ENCODE results near the gene GARRE1. TPM values are rescaled to one million over a fixed set of nuclear protein-coding genes. Genes with fewer than 3 reads are reported as not detected.
"Not testable (repeated sequence)": the region's sequence is repeated elsewhere in the genome, so short reads cannot be mapped to it uniquely, and the experiment has no call there.

Gene GARRE1, protein sequence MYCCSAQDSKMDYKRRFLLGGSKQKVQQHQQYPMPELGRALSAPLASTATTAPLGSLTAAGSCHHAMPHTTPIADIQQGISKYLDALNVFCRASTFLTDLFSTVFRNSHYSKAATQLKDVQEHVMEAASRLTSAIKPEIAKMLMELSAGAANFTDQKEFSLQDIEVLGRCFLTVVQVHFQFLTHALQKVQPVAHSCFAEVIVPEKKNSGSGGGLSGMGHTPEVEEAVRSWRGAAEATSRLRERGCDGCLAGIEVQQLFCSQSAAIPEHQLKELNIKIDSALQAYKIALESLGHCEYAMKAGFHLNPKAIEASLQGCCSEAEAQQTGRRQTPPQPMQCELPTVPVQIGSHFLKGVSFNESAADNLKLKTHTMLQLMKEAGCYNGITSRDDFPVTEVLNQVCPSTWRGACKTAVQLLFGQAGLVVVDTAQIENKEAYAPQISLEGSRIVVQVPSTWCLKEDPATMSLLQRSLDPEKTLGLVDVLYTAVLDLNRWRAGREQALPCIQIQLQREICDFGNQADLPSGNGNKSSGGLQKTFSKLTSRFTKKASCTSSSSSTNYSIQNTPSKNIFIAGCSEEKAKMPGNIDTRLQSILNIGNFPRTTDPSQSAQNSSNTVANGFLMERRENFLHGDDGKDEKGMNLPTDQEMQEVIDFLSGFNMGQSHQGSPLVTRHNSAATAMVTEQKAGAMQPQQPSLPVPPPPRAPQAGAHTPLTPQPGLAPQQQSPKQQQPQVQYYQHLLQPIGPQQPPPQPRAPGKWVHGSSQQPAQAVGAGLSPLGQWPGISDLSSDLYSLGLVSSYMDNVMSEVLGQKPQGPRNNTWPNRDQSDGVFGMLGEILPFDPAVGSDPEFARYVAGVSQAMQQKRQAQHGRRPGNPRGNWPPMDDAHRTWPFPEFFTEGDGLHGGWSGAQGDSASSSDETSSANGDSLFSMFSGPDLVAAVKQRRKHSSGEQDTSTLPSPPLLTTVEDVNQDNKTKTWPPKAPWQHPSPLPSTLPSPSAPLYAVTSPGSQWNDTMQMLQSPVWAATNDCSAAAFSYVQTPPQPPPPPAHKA (N-terminal part only)
- total RNA-seq (10 to 100 TPM; 69.7 to 72.0 TPM), total RNA-seq (15.4 to 141 (median 86.7) reads per million in 172 experiments)
- 17.6 TPM for polyA plus RNA-seq (2013, experiment 1 of 2)
- 24.0 TPM for polyA plus RNA-seq (2013, experiment 2 of 2)

DNA sequence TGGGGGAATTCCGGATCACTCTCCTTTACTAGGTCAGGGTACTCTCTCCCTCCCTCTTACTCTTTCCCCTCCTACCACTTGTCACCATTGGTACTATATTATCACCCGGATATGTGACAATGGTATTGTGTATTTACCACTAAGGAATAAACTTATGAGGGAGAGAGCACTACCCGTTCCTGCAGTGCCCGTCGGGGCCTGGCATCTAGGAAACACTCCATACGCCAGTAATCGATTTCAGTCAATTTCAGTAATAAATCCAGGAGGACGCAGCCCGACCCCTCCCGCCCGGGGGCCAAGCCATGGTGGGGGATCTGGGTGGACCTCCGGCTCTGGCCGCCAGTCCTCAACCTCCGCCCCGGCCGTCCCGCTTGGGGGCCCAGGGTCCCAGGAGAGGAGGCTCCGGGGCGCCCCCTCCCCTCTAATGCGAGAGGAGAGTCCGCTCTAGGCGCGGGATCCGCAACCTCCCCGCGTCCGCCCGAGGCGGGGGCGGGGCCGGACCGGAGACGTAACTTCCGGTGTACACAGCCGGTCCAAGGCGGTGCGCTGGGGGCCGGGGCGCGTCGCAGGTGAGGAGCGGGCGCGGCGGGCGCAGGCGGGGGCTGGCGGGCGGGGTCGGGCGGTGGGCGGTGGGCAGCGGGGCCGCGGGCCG, at the start of gene GARRE1:
Gene GARRE1 (plus strand): TSS at position 509 of the 652 bp plus-strand sequence. CDS start 45,920 bp downstream, outside the sequence.
- POLR2A ChIA-PET: interaction anchor here (1.2 to 2.8 kb wide), 3 partner anchors 15 to 105 kb away, joined by 3 to 30 read pairs (median 4); no protein-coding TSS in a partner anchor
- Histone ChIP-seq H3K36me3 (ENCODE audit: insufficient read depth, low read length) (no peaks in the 10 kb centered on the region), H3K27ac (ENCODE audit: low read depth in 1 of 2, low read length in 2 of 2) (peak within 1 kb of the TSS; percentile 75 to 83), H3K4me3 (ENCODE audit: low read length) (peak within 1 kb of the TSS; percentile 76), H3K4me1 (ENCODE audit: insufficient read depth, low read length) (peaks cover 31% of the 10 kb centered on the region), H3K27me3 (ENCODE audit: control insufficient read depth in 1 of 2, insufficient read depth in 2 of 2, low read length in 2 of 2) (no peaks in the 10 kb centered on the region), H3K9me3 (ENCODE audit: control insufficient read depth in 1 of 2, insufficient read depth in 1 of 2, low read length in 2 of 2) (no peaks in the 10 kb centered on the region)
- TF ChIP-seq CTCF (IDR thresholded peaks at IDR 0.05): no peak
- ATAC-seq (ENCODE audit: poor library complexity) (peak; percentile 86), DNase-seq (peak; percentile 75 to 92 (median 86))
- Mint-ChIP-seq H3K27ac (peak within 1 kb of the TSS; percentile 94), H3K9me3 (no peaks in the 10 kb centered on the region), H3K4me1 (ENCODE audit: low read depth) (peaks cover 46% of the 10 kb centered on the region), H3K4me3 (peak within 1 kb of the TSS; percentile 98), H3K27me3 (no peaks in the 10 kb centered on the region), H3K36me3 (ENCODE audit: low read depth) (peaks cover 14% of the 10 kb centered on the region)
- intact Hi-C loops (cut with DNase I, micrococcal nuclease): loop anchor here (2.0 to 5.0 kb wide), 2 partner anchors 37 to 83 kb away; no protein-coding TSS in a partner anchor
- CTCF ChIA-PET: interaction anchor here (1.4 kb wide), 1 partner anchor 15 kb away, joined by 5 read pairs; no protein-coding TSS in a partner anchor

- POLR2A ChIA-PET; H3K27ac ChIP-seq (ENCODE audit: low read depth in 1 of 2, low read length in 2 of 2); H3K27ac Mint-ChIP-seq; H3K9me3 ChIP-seq (ENCODE audit: control insufficient read depth in 1 of 2, insufficient read depth in 1 of 2, low read length in 2 of 2); H3K4me3 Mint-ChIP-seq; H3K4me1 ChIP-seq (ENCODE audit: insufficient read depth, low read length); ATAC-seq (ENCODE audit: poor library complexity); DNase-seq; H3K27me3 Mint-ChIP-seq; intact Hi-C loops (cut with DNase I, micrococcal nuclease); H3K4me3 ChIP-seq (ENCODE audit: low read length); H3K9me3 Mint-ChIP-seq; H3K27me3 ChIP-seq (ENCODE audit: control insufficient read depth in 1 of 2, insufficient read depth in 2 of 2, low read length in 2 of 2): not testable (repeated sequence)
- CTCF ChIA-PET: interaction anchor here (0.8 to 0.9 kb wide), 2 partner anchors 11 to 105 kb away, joined by 4 to 5 read pairs; no protein-coding TSS in a partner anchor
- peaks cover 74% of the 10 kb centered on the region for H3K36me3 Mint-ChIP-seq (ENCODE audit: low read depth)
- H3K36me3 ChIP-seq (ENCODE audit: insufficient read depth, low read length): peaks cover 54% of the 10 kb centered on the region
- H3K4me1 Mint-ChIP-seq (ENCODE audit: low read depth): peaks cover 19% of the 10 kb centered on the region
Measured at GRCh38 chr19:34205324-34205723, 49.0 kb upstream of the GARRE1 start.

- H3K4me3 Mint-ChIP-seq: no peak overlapping the region
- peaks cover 19% of the 10 kb centered on the region for H3K4me1 Mint-ChIP-seq (ENCODE audit: low read depth)
- Histone ChIP-seq H3K27me3 (ENCODE audit: control insufficient read depth in 1 of 2, insufficient read depth in 2 of 2, low read length in 2 of 2) (no peaks in the 10 kb centered on the region), H3K9me3 (ENCODE audit: control insufficient read depth in 1 of 2, insufficient read depth in 1 of 2, low read length in 2 of 2) (no peaks in the 10 kb centered on the region), H3K4me3 (ENCODE audit: low read length) (no peak overlapping the region), H3K27ac (ENCODE audit: low read depth in 1 of 2, low read length in 2 of 2) (no peak overlapping the region), H3K4me1 (ENCODE audit: insufficient read depth, low read length) (no peaks in the 10 kb centered on the region), H3K36me3 (ENCODE audit: insufficient read depth, low read length) (peaks cover 57% of the 10 kb centered on the region)
- ChIA-PET POLR2A (interaction anchor here (0.9 to 1.0 kb wide), 2 partner anchors 22 to 36 kb away, joined by 3 read pairs; partner anchors contain the start of gene LSM14A), CTCF (no interaction called here)
- no peaks in the 10 kb centered on the region for H3K9me3 Mint-ChIP-seq
- intact Hi-C loops (cut with DNase I, micrococcal nuclease): no loop called here
- ATAC-seq (ENCODE audit: poor library complexity) (no peak), DNase-seq (no peak)
- no peaks in the 10 kb centered on the region for H3K27me3 Mint-ChIP-seq
- peaks cover 82% of the 10 kb centered on the region for H3K36me3 Mint-ChIP-seq (ENCODE audit: low read depth)
- no peak for TF ChIP-seq CTCF (IDR thresholded peaks at IDR 0.05)
- H3K27ac Mint-ChIP-seq: no peak overlapping the region
Measured at GRCh38 chr19:34208291-34208884, 46.0 kb upstream of the GARRE1 start.

Measured in CD4-positive, alpha-beta T cell (primary cell).